ENCODE results near the gene MET. TPM values are rescaled to one million over a fixed set of nuclear protein-coding genes. Genes with fewer than 3 reads are reported as not detected.

The MET gene
- total and polyA plus RNA-seq, 2 of the 13 experiments (the other 11 are each of a cell fraction or from before 2014, with no cell fraction given), result 21.8 to 31.5 TPM

GRCh38 chr7:116671681-116672595, at the start of gene MET (continued):
- TF ChIP-seq ZNF639 (CRISPR knock-in tag; conservative IDR thresholded peaks at IDR 0.05), result no peak
- no peak for TF ChIP-seq PRMT3 (CRISPR knock-in tag; IDR thresholded peaks at IDR 0.05; ENCODE audit: borderline replicate concordance, low read depth)
- TF ChIP-seq ZNF124 (CRISPR knock-in tag; IDR thresholded peaks at IDR 0.05), result peak; percentile 23; the same call in 1 of the 2 replicates
- no peak; the same call in 1 of the 2 replicates for TF ChIP-seq ZIK1 (CRISPR knock-in tag; IDR thresholded peaks at IDR 0.05; ENCODE audit: borderline replicate concordance, low read depth)
- TF ChIP-seq HDAC6 (IDR thresholded peaks at IDR 0.05; ENCODE audit: low read depth, low read length), result no peak
- peak; percentile 46; the same call in 1 of the 2 replicates for TF ChIP-seq ZNF451 (CRISPR knock-in tag; IDR thresholded peaks at IDR 0.05)
- TF ChIP-seq NR2C2 (CRISPR knock-in tag; IDR thresholded peaks at IDR 0.05; ENCODE audit: borderline replicate concordance), result peak; percentile 71; the same call in 1 of the 2 replicates
- no peak for TF ChIP-seq ZBTB43 (CRISPR knock-in tag; conservative IDR thresholded peaks at IDR 0.05)
- no peak for TF ChIP-seq CEBPB (IDR thresholded peaks at IDR 0.05; ENCODE audit: borderline replicate concordance, low read depth, low read length)
- TF ChIP-seq ZNF609 (CRISPR knock-in tag; IDR thresholded peaks at IDR 0.05; ENCODE audit: borderline replicate concordance), result peak; percentile 92
- peak; percentile 35; the same call in 1 of the 2 replicates for TF ChIP-seq JDP2 (CRISPR knock-in tag; IDR thresholded peaks at IDR 0.05; ENCODE audit: borderline replicate concordance)
- TF ChIP-seq, protein P1, sequence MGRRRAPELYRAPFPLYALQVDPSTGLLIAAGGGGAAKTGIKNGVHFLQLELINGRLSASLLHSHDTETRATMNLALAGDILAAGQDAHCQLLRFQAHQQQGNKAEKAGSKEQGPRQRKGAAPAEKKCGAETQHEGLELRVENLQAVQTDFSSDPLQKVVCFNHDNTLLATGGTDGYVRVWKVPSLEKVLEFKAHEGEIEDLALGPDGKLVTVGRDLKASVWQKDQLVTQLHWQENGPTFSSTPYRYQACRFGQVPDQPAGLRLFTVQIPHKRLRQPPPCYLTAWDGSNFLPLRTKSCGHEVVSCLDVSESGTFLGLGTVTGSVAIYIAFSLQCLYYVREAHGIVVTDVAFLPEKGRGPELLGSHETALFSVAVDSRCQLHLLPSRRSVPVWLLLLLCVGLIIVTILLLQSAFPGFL (CRISPR knock-in tag; IDR thresholded peaks at IDR 0.05), result no peak
- no peak for TF ChIP-seq NFE2 (CRISPR knock-in tag; IDR thresholded peaks at IDR 0.05)
- TF ChIP-seq CHD4 (IDR thresholded peaks at IDR 0.05; ENCODE audit: borderline replicate concordance, low read length), result no peak
- TF ChIP-seq, protein P2, sequence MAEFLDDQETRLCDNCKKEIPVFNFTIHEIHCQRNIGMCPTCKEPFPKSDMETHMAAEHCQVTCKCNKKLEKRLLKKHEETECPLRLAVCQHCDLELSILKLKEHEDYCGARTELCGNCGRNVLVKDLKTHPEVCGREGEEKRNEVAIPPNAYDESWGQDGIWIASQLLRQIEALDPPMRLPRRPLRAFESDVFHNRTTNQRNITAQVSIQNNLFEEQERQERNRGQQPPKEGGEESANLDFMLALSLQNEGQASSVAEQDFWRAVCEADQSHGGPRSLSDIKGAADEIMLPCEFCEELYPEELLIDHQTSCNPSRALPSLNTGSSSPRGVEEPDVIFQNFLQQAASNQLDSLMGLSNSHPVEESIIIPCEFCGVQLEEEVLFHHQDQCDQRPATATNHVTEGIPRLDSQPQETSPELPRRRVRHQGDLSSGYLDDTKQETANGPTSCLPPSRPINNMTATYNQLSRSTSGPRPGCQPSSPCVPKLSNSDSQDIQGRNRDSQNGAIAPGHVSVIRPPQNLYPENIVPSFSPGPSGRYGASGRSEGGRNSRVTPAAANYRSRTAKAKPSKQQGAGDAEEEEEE (CRISPR knock-in tag; IDR thresholded peaks at IDR 0.05; ENCODE audit: borderline replicate concordance), result no peak
- no peak for TF ChIP-seq TCF7L2 (IDR thresholded peaks at IDR 0.05; ENCODE audit: low read depth, low read length)

Measured in HepG2 (cell line).